Skin epidermis (tissue), 12 donors: ENCODE data around the gene KLF14.
"Not testable (repeated sequence)": the region's sequence is repeated elsewhere in the genome, so short reads cannot be mapped to it uniquely, and the experiment has no call there.

Source experiments
- H3K27ac ChIP-seq, 21 experiments: fragments of 200-600 bp; sonication (generic) in 11 of 21; one replicate each; pipeline ENCODE4 v1.5.0; 2020; ENCODE audit warnings: mild to moderate bottlenecking in 3 of 21, inconsistent platforms in 2 of 21, moderate library complexity in 2 of 21
- H3K4me3 ChIP-seq, 7 experiments: fragments of 200-600 bp; sonication (generic) in 2 of 7; one replicate each; pipeline ENCODE4 v1.5.0; 2020; ENCODE audit warnings: inconsistent platforms in 2 of 7, mild to moderate bottlenecking in 2 of 7, moderate library complexity in 1 of 7

The KLF14 gene

DNA sequence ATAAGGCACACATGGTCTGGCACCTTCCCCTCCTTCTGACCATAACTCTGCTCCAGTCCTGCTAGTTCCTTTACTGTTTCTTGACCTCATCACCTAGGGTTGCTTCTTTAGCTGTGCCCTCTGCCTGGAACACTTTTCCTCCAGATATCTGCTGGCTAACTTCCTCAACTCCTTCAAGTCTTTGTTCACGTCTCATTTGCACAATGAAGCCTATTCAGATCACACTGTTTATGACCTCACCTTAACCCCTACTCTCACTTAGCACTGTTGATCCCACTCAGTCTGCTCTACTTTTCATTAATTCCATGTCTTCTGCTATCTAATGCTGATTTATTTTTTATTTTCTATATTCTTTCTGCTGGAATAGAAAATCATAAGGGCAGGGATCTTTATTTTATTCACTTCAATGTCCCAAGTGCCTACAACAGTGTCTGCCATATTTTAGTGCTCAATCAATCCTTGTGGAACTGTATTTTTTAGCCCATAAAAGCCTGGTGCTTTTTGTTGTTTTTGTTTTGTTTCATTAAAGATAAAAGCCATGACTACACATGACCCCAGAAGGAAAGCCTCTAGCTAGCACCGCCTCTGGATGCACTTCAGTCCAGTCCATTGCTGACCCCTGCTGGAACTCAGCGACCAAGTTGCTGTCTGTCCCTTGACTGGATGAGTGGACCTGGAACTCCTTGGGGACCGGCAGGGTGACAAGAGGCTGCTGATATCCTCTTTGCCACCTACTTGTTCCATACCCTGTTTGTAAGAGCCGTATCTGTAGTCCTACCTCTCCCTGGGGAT lies 12.3 kb downstream of the KLF14 start:
- no peak overlapping the region for H3K27ac ChIP-seq
- no peak overlapping the region for H3K4me3 ChIP-seq

GRCh38 chr7:130719541-130719940 lies 14.5 kb downstream of the KLF14 start:
- no peak overlapping the region for H3K4me3 ChIP-seq
- H3K27ac ChIP-seq, result no peak overlapping the region

- no peak overlapping the region for H3K4me3 ChIP-seq
Observed at GRCh38 chr7:130712416-130712815, 21.6 kb downstream of the KLF14 start.

GRCh38 chr7:130708766-130709165 lies 25.2 kb downstream of the KLF14 start:
- H3K4me3 ChIP-seq, result no peak overlapping the region
- no peak overlapping the region for H3K27ac ChIP-seq

More at GRCh38 chr7:130712416-130712815, 21.6 kb downstream of the KLF14 start:
- no peak overlapping the region for H3K27ac ChIP-seq

- Histone ChIP-seq H3K4me3 (no peak overlapping the region), H3K27ac (no peak overlapping the region)
Observed at GRCh38 chr7:130708001-130708400, 26.0 kb downstream of the KLF14 start.

GRCh38 chr7:130703851-130704250 lies 30.2 kb downstream of the KLF14 start:
- H3K27ac ChIP-seq, result no peak overlapping the region
- no peak overlapping the region for H3K4me3 ChIP-seq

DNA sequence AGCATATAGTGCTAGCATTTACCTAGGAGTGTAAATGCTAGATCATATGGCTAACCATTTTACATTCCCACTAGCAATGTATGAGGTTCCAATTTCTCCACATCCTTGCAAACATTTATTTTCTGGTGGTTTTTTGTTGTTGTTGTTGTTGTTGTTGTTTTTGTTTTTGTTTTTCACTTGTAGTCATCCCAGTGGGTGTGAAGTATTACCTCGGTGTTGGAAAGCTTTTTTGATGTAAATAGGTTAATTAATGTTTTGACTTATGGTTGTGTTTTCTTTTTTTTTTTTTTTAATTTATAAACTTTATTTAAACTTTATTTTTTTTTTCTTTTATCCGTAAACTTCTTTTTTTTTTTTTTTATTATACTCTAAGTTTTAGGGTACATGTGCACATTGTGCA lies 32.4 kb downstream of the KLF14 start:
- Histone ChIP-seq H3K4me3 (no peak overlapping the region), H3K27ac (no peak overlapping the region)

- no peak overlapping the region for H3K4me3 ChIP-seq
- no peak overlapping the region for H3K27ac ChIP-seq
Observed at GRCh38 chr7:130700760-130701159, 33.2 kb downstream of the KLF14 start.

GRCh38 chr7:130699686-130700085 lies 34.3 kb downstream of the KLF14 start:
- no peak overlapping the region for H3K4me3 ChIP-seq
- H3K27ac ChIP-seq, result no peak overlapping the region

DNA sequence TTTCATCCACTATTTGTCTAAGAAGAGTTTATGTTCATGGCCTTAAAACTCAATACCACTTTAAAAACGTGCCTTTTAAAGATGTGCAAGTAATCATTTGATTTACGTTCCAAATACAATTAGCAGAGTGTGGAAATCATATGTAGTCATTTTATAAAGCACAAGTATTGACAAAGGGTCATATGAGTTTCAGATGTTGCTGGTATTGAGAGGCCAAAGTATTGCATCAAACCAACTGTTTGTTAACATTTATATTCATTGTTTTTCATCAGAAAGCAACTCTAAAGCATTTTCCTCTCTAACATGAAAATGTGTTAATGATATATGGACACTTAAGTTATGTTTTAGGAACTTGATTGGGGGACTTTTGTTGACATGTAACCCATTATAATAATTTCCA lies 36.2 kb downstream of the KLF14 start:
- Histone ChIP-seq H3K4me3 (no peak overlapping the region), H3K27ac (no peak overlapping the region)

DNA sequence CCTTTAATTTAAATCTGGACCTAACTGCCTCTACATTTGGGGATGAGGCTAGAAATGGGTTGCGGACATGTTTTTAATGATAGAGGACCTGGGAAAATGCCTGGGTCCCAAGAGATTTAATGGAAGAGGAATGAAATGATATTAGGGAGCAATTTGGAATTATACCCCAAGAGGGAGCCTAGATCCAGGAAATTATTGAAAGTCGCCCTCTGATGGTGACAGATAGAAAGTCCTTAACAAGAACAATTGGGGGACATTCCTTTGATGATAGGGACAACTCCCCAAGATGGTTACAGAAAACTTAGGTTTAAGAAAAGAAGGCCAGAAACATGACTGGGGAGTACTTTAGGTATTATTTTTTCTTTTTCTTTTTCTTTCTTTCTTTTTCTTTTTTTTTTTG lies 38.2 kb downstream of the KLF14 start:
- no peak overlapping the region for H3K27ac ChIP-seq
- H3K4me3 ChIP-seq, result no peak overlapping the region

DNA sequence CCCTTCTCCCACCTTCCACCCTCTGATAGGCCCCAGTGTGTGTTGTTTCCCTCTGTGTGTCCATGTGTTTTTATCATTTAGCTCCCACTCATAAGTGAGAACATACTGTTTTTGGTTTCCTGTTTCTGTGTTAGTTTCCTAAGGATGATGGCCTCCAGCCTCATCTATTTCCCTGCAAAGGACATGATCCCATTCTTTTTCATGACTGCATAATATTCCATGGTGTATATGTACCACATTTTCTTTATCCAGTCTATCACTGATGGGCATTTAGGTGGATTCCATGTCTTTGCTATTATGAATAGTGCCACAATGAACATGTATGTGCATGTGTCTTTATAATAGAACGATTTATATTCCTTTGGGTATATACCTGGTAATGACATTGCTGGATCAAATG lies 41.6 kb downstream of the KLF14 start:
- H3K4me3 ChIP-seq, H3K27ac ChIP-seq: not testable (repeated sequence)

- H3K4me3 ChIP-seq, result no peak overlapping the region
Observed at GRCh38 chr7:130689683-130690082, 44.3 kb downstream of the KLF14 start.

DNA sequence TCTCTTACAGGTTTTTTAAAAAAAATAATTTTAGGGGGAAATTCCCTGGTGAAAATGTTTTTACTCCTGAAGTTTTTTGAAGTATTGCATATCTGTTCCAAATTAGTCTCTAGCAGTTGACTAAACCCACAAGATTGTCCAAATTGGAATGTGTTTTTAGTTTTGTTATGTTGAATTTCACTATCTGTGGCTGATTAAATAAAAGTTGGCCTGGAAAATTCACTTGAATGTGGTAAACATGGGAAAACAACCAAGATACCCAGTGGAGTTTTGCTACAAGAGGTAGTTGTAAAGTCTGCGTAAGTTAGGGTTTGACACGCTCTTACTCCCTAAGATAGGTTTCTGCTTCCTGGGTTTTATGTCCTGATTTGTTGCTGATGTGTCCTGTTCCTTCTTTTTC lies 51.0 kb downstream of the KLF14 start:
- Histone ChIP-seq H3K27ac (peak overlapping the region in 2 of 21 experiments; percentile 43 to 70), H3K4me3 (no peak overlapping the region)

More at GRCh38 chr7:130689683-130690082, 44.3 kb downstream of the KLF14 start:
- no peak overlapping the region for H3K27ac ChIP-seq
